ENCODE data around the gene TIAM1. TPM values are rescaled to one million over a fixed set of nuclear protein-coding genes. Genes with fewer than 3 reads are reported as not detected.

TIAM1 gene
- total RNA-seq, 1 donor from 2014 or later = 67.8 TPM

GRCh38 chr21:31282095-31282709 is 61.9 kb downstream of the TIAM1 start:
- no peak for DNase-seq

GRCh38 chr21:31281561-31281960 is 62.5 kb downstream of the TIAM1 start:
- no peak for DNase-seq

GRCh38 chr21:31279986-31280385 is 64.1 kb downstream of the TIAM1 start:
- DNase-seq = no peak

- no peak for DNase-seq
Measured at GRCh38 chr21:31279214-31279613, 64.8 kb downstream of the TIAM1 start.

GRCh38 chr21:31278511-31279130 is 65.4 kb downstream of the TIAM1 start:
- no peak for DNase-seq

GRCh38 chr21:31276663-31277062 is 67.4 kb downstream of the TIAM1 start:
- DNase-seq = no peak

GRCh38 chr21:31275901-31276300 is 68.2 kb downstream of the TIAM1 start:
- no peak for DNase-seq

GRCh38 chr21:31273278-31273677 is 70.8 kb downstream of the TIAM1 start:
- no peak for DNase-seq

GRCh38 chr21:31268090-31268489 is 76.0 kb downstream of the TIAM1 start:
- no peak for DNase-seq

- DNase-seq = no peak
Measured at GRCh38 chr21:31267644-31268043, 76.4 kb downstream of the TIAM1 start.

- peak; percentile 26 for DNase-seq
Measured at GRCh38 chr21:31266241-31266640, 77.8 kb downstream of the TIAM1 start.

- DNase-seq = no peak
Measured at GRCh38 chr21:31265366-31266013, 78.6 kb downstream of the TIAM1 start.

GRCh38 chr21:31264574-31264973 is 79.5 kb downstream of the TIAM1 start:
- no peak for DNase-seq

GRCh38 chr21:31262728-31263127 is 81.3 kb downstream of the TIAM1 start:
- peak; percentile 39 for DNase-seq

GRCh38 chr21:31261759-31262158 is 82.3 kb downstream of the TIAM1 start:
- no peak for DNase-seq

- DNase-seq = no peak
Measured at GRCh38 chr21:31260790-31261189, 83.3 kb downstream of the TIAM1 start.

- no peak for DNase-seq
Measured at GRCh38 chr21:31258073-31258472, 86.0 kb downstream of the TIAM1 start.

GRCh38 chr21:31257265-31257664 is 86.8 kb downstream of the TIAM1 start:
- DNase-seq = no peak

- DNase-seq = no peak
Measured at GRCh38 chr21:31255896-31256295, 88.2 kb downstream of the TIAM1 start.

GRCh38 chr21:31255036-31255435 is 89.0 kb downstream of the TIAM1 start:
- DNase-seq = no peak

- no peak for DNase-seq
Measured at GRCh38 chr21:31254131-31254530, 89.9 kb downstream of the TIAM1 start.

- DNase-seq = no peak
Measured at GRCh38 chr21:31253684-31254083, 90.4 kb downstream of the TIAM1 start.

GRCh38 chr21:31252611-31253010 is 91.5 kb downstream of the TIAM1 start:
- DNase-seq = no peak

- DNase-seq = no peak
Measured at GRCh38 chr21:31252091-31252490, 92.0 kb downstream of the TIAM1 start.

All from skin of body (tissue), 2 donors.